NCI-H69 (cell line): ENCODE data around the gene CASD1.

ENCODE experiments used
- DNase-seq: peaks from one replicate; lab custom pipeline; 2025; lab: John Stamatoyannopoulos, UW

The CASD1 gene

GRCh38 chr7:94580601-94581000 lies 71.0 kb downstream of the CASD1 start:
- peak; percentile 37 for DNase-seq

- peak; percentile 31 for DNase-seq
Measured at GRCh38 chr7:94584113-94584512, 74.5 kb downstream of the CASD1 start.

- DNase-seq: no peak
Measured at GRCh38 chr7:94588075-94588474, 78.5 kb downstream of the CASD1 start.

- no peak for DNase-seq
Measured at GRCh38 chr7:94590526-94591162, 81.0 kb downstream of the CASD1 start.

GRCh38 chr7:94591176-94591575 lies 81.6 kb downstream of the CASD1 start:
- DNase-seq: no peak

GRCh38 chr7:94594882-94595281 lies 85.3 kb downstream of the CASD1 start:
- no peak for DNase-seq

- DNase-seq: no peak
Measured at GRCh38 chr7:94595717-94596116, 86.1 kb downstream of the CASD1 start.

GRCh38 chr7:94600267-94600666 lies 90.7 kb downstream of the CASD1 start:
- DNase-seq: no peak

GRCh38 chr7:94602181-94602580 lies 92.6 kb downstream of the CASD1 start:
- peak; percentile 10 for DNase-seq

- DNase-seq: no peak
Measured at GRCh38 chr7:94605031-94605430, 95.4 kb downstream of the CASD1 start.
